SU-DHL-6 (cell line): Measurements from ENCODE around the gene TSGA10.

Experiments
- CTCF ChIP-seq: fragments of 200-600 bp; sonication (generic); IDR thresholded peaks from one replicate; pipeline ENCODE4 v1.5.1; 2017; ENCODE audit warnings: antibody characterized with exemption, mild to moderate bottlenecking, low read length, moderate library complexity; ENCODE audit not compliant: insufficient read depth, poor library complexity, severe bottlenecking
- EZH2phosphoT487 ChIP-seq: fragments of 200-600 bp; sonication (generic), shearing (Covaris generic); conservative IDR thresholded peaks from 2 replicates; pipeline ENCODE4 v1.6.1; 2018; ENCODE audit warnings: mild to moderate bottlenecking, antibody characterized with exemption, low read length, moderate library complexity, mixed read lengths

GRCh38 chr2:99127981-99128380 is 26.8 kb downstream of the TSGA10 start:
- TF ChIP-seq CTCF (no peak), EZH2phosphoT487 (no peak)
